GM19023 (cell line): ENCODE data around the gene TEKTIP1.
"Not testable (repeated sequence)": the region's sequence is repeated elsewhere in the genome, so short reads cannot be mapped to it uniquely, and the experiment has no call there.

Experiments used
- ATAC-seq: cut with Tn5 transposase; IDR thresholded peaks from one replicate; pipeline ENCODE4 v1.9.1; 2021; ENCODE audit warnings: mild to moderate bottlenecking, moderate library complexity; ENCODE audit not compliant: unreplicated experiment

The TEKTIP1 gene

GRCh38 chr19:3507371-3508120, 31.4 kb upstream of the TEKTIP1 start:
- no peak for ATAC-seq

- ATAC-seq = not testable (repeated sequence)
Measured at GRCh38 chr19:3508121-3508661, 30.8 kb upstream of the TEKTIP1 start.

- no peak for ATAC-seq
Measured at GRCh38 chr19:3508771-3509535, 30.0 kb upstream of the TEKTIP1 start.

GRCh38 chr19:3509566-3509989, 29.4 kb upstream of the TEKTIP1 start:
- ATAC-seq = no peak

GRCh38 chr19:3510727-3511126, 28.2 kb upstream of the TEKTIP1 start:
- no peak for ATAC-seq

GRCh38 chr19:3511506-3512251, 27.3 kb upstream of the TEKTIP1 start:
- no peak for ATAC-seq

- ATAC-seq = no peak
Measured at GRCh38 chr19:3512562-3513228, 26.3 kb upstream of the TEKTIP1 start.

GRCh38 chr19:3513229-3514140, 25.5 kb upstream of the TEKTIP1 start:
- no peak for ATAC-seq

- no peak for ATAC-seq
Measured at GRCh38 chr19:3514930-3515329, 24.0 kb upstream of the TEKTIP1 start.

GRCh38 chr19:3515891-3516422, 23.0 kb upstream of the TEKTIP1 start:
- ATAC-seq = no peak

GRCh38 chr19:3516675-3517207, 22.2 kb upstream of the TEKTIP1 start:
- ATAC-seq = no peak

- no peak for ATAC-seq
Measured at GRCh38 chr19:3517638-3518037, 21.3 kb upstream of the TEKTIP1 start.

- no peak for ATAC-seq
Measured at GRCh38 chr19:3518255-3518654, 20.7 kb upstream of the TEKTIP1 start.

- no peak for ATAC-seq
Measured at GRCh38 chr19:3518659-3519058, 20.3 kb upstream of the TEKTIP1 start.

- no peak for ATAC-seq
Measured at GRCh38 chr19:3519126-3519525, 19.8 kb upstream of the TEKTIP1 start.

GRCh38 chr19:3520166-3521103, 18.5 kb upstream of the TEKTIP1 start:
- no peak for ATAC-seq

- ATAC-seq = no peak
Measured at GRCh38 chr19:3521104-3521445, 17.9 kb upstream of the TEKTIP1 start.
